ENCODE results near the gene GABRB2.

GRCh38 chr5:161535762-161536161, 10.8 kb downstream of the GABRB2 start:
- TF ChIP-seq CTCF (IDR thresholded peaks at IDR 0.05; ENCODE audit: insufficient read depth, low read length, poor library complexity, severe bottlenecking) (peak; percentile 16), EZH2phosphoT487 (conservative IDR thresholded peaks at IDR 0.05; ENCODE audit: low read length) (no peak)

All from SU-DHL-6 (cell line).